Neural progenitor cell (in vitro differentiated cells): ENCODE results near the gene GSE1.

Experiments used
- EZH2 ChIP-seq: fragments of 200-600 bp; sonication (generic); IDR thresholded peaks from 2 replicates; pipeline ENCODE4 v1.6.1; 2017; ENCODE audit warnings: antibody characterized with exemption, mild to moderate bottlenecking, moderate library complexity
- TF ChIP-seq, protein P1 (sequence below): fragments of 200-600 bp; sonication (generic); IDR thresholded peaks from 2 replicates; pipeline ENCODE4 v1.5.1; 2017; ENCODE audit warnings: antibody characterized with exemption, mild to moderate bottlenecking

DNA sequence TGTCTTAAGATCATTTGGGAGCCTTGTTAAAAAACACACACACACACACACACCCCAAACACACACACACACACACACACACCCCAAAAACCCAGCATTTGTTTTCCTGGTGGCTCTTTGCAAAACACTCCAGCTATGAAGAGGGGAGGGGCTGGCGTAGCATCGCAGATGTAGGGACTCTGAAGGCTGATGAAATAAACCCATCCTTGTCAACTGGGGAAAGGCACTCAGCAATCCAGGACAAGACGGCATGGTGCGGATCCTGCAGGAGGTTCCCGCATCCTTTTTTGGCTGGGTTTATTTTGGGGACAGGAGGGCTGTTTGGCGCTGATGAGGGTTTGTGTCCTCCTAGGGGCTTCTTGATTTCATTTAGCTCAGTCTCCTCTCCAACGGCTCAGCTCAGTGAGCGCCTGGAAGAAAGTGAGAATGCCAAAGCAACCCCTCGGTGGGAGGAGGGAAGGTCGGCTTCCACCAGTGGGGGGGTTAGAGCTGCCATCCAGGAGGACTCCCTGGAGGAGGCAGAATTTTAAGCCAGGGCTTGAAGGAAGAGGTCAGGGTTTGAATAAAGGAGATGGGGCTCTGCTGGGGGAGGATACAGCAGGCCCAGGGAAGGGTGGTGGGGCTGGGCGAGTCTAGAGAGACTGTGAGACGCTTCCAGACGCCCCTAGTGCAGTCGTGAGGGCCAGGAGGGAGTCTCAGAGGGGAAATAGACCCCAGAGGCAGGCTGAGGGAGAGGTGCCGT is 12.4 kb upstream of the GSE1 start:
- TF ChIP-seq, protein P1, sequence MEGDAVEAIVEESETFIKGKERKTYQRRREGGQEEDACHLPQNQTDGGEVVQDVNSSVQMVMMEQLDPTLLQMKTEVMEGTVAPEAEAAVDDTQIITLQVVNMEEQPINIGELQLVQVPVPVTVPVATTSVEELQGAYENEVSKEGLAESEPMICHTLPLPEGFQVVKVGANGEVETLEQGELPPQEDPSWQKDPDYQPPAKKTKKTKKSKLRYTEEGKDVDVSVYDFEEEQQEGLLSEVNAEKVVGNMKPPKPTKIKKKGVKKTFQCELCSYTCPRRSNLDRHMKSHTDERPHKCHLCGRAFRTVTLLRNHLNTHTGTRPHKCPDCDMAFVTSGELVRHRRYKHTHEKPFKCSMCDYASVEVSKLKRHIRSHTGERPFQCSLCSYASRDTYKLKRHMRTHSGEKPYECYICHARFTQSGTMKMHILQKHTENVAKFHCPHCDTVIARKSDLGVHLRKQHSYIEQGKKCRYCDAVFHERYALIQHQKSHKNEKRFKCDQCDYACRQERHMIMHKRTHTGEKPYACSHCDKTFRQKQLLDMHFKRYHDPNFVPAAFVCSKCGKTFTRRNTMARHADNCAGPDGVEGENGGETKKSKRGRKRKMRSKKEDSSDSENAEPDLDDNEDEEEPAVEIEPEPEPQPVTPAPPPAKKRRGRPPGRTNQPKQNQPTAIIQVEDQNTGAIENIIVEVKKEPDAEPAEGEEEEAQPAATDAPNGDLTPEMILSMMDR, result no peak
- TF ChIP-seq EZH2, result no peak
